Measurements from ENCODE around the gene PHYHIPL. TPM values are rescaled to one million over a fixed set of nuclear protein-coding genes. Genes with fewer than 3 reads are reported as not detected.

PHYHIPL gene
- total and polyA plus RNA-seq, 12 donors, result 0.03 TPM; not detected in 11

- Histone ChIP-seq H3K4me3 (no peak overlapping the region), H3K27me3 (no peaks in the 10 kb centered on the region), H3K4me1 (peaks cover 0 to 18% (median 0%) of the 10 kb centered on the region in 9 donors), H3K9me3 (no peaks in the 10 kb centered on the region), H3K27ac (no peak overlapping the region), H3K36me3 (peaks cover 0 to 47% (median 0%) of the 10 kb centered on the region in 9 donors)
- ATAC-seq (no peak), DNase-seq (no peak)
- 93 to 95% methylated on average over 6 of the region's 6 CpGs for WGBS, 2 donors
- TF ChIP-seq, protein P1, sequence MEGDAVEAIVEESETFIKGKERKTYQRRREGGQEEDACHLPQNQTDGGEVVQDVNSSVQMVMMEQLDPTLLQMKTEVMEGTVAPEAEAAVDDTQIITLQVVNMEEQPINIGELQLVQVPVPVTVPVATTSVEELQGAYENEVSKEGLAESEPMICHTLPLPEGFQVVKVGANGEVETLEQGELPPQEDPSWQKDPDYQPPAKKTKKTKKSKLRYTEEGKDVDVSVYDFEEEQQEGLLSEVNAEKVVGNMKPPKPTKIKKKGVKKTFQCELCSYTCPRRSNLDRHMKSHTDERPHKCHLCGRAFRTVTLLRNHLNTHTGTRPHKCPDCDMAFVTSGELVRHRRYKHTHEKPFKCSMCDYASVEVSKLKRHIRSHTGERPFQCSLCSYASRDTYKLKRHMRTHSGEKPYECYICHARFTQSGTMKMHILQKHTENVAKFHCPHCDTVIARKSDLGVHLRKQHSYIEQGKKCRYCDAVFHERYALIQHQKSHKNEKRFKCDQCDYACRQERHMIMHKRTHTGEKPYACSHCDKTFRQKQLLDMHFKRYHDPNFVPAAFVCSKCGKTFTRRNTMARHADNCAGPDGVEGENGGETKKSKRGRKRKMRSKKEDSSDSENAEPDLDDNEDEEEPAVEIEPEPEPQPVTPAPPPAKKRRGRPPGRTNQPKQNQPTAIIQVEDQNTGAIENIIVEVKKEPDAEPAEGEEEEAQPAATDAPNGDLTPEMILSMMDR (IDR thresholded peaks at IDR 0.05), result no peak
- intact Hi-C loops (cut with DNase I), result loop anchor here in 2 of 10 donors (5.0 to 10.0 kb wide), 2 partner anchors 85 to 103 kb away; no protein-coding TSS in a partner anchor
Observed at GRCh38 chr10:59269651-59270050, 93.2 kb downstream of the PHYHIPL start.

- peaks cover 0 to 18% (median 0%) of the 10 kb centered on the region in 9 donors for H3K4me1 ChIP-seq
- ATAC-seq, result no peak
- no peaks in the 10 kb centered on the region for H3K27me3 ChIP-seq
- intact Hi-C loops (cut with DNase I), result no loop called here
- no peaks in the 10 kb centered on the region for H3K9me3 ChIP-seq
- H3K4me3 ChIP-seq, result no peak overlapping the region
- 88 to 92% methylated on average over 3 of the region's 3 CpGs for WGBS, 2 donors
- peaks cover 0 to 45% (median 0%) of the 10 kb centered on the region in 9 donors for H3K36me3 ChIP-seq
- TF ChIP-seq, protein P1 (IDR thresholded peaks at IDR 0.05), result no peak
- no peak overlapping the region for H3K27ac ChIP-seq
- no peak for DNase-seq
Observed at GRCh38 chr10:59270492-59270891, 94.0 kb downstream of the PHYHIPL start.

DNA sequence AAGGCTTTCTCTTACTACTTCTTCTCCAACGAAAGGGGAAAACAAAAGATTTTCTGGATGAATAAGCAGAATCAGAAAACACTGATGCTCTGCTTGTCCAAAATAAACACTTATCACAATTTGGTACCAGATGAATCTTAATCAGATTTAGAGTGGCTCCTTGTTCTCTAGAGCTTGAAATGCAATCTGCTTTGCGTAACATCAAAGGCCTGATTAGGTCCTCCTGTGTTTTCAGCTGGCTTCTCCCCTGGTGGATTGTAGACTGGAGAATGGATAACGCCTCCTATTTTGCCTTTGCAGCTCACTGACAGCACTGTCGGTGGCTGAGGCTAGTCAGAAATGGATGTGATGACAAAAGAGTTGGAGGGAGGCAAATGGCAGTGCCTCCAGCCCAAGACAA, 94.7 kb downstream of the PHYHIPL start:
- 75% methylated on average over 4 of the region's 4 CpGs for WGBS, 2 donors
- ATAC-seq (no peak), DNase-seq (no peak)
- Histone ChIP-seq H3K36me3 (peaks cover 0 to 39% (median 0%) of the 10 kb centered on the region in 9 donors), H3K27ac (no peak overlapping the region), H3K4me1 (peaks cover 0 to 17% (median 0%) of the 10 kb centered on the region in 9 donors), H3K4me3 (no peak overlapping the region), H3K9me3 (no peaks in the 10 kb centered on the region), H3K27me3 (no peaks in the 10 kb centered on the region)
- TF ChIP-seq, protein P1 (IDR thresholded peaks at IDR 0.05), result no peak
- intact Hi-C loops (cut with DNase I), result no loop called here

DNA sequence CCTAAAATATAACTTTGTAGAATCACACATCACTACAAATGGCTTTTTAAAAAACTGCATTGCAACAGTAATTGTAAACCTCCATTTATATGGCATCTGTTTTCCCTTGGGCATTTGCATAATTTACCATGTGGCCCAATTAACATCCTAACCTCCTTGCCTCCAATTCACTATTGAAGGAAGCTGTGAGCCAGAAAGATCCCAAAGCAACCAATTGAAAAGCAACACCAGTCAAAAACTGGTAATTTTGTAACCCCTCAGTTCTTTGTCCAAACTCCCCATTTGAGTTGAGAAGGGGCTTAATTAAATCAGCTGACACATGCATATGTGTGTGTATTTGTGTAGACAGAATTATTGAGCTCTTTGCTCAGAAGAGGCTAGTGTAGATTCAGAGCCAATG, 95.6 kb downstream of the PHYHIPL start:
- H3K9me3 ChIP-seq, result no peaks in the 10 kb centered on the region
- TF ChIP-seq, protein P1 (IDR thresholded peaks at IDR 0.05), result no peak
- H3K27me3 ChIP-seq, result no peaks in the 10 kb centered on the region
- no peak for DNase-seq
- H3K27ac ChIP-seq, result no peak overlapping the region
- H3K4me3 ChIP-seq, result no peak overlapping the region
- intact Hi-C loops (cut with DNase I), result no loop called here
- H3K36me3 ChIP-seq, result peaks cover 0 to 30% (median 0%) of the 10 kb centered on the region in 9 donors
- peaks cover 0 to 8% (median 0%) of the 10 kb centered on the region in 9 donors for H3K4me1 ChIP-seq
- no peak for ATAC-seq

Measured in heart right ventricle (tissue), 16 donors.